Measurements from ENCODE around the gene RASD2.

DNA sequence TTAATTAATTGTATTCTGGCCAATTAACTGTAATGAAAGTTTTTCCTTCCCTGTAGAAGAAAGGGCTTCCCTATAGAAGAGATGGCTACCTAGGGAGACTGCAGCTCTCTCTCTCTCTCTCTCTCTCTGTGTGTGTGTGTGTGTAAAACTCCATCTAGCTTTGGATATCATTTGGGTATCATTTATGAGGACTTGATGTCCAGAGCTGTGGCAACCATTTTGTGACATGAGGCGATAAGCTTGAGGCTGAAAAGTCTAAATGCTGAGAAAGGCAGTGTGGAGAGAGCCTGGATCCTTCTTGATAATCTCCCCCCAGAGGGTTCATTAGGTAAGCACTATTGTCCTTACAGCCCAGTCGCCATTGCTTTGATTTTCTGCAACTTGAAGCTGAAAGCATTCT, 30.7 kb upstream of the RASD2 start:
- TF ChIP-seq, protein P1, sequence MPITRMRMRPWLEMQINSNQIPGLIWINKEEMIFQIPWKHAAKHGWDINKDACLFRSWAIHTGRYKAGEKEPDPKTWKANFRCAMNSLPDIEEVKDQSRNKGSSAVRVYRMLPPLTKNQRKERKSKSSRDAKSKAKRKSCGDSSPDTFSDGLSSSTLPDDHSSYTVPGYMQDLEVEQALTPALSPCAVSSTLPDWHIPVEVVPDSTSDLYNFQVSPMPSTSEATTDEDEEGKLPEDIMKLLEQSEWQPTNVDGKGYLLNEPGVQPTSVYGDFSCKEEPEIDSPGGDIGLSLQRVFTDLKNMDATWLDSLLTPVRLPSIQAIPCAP (CRISPR knock-in tag; IDR thresholded peaks at IDR 0.05), result no peak
- TF ChIP-seq, protein P2, sequence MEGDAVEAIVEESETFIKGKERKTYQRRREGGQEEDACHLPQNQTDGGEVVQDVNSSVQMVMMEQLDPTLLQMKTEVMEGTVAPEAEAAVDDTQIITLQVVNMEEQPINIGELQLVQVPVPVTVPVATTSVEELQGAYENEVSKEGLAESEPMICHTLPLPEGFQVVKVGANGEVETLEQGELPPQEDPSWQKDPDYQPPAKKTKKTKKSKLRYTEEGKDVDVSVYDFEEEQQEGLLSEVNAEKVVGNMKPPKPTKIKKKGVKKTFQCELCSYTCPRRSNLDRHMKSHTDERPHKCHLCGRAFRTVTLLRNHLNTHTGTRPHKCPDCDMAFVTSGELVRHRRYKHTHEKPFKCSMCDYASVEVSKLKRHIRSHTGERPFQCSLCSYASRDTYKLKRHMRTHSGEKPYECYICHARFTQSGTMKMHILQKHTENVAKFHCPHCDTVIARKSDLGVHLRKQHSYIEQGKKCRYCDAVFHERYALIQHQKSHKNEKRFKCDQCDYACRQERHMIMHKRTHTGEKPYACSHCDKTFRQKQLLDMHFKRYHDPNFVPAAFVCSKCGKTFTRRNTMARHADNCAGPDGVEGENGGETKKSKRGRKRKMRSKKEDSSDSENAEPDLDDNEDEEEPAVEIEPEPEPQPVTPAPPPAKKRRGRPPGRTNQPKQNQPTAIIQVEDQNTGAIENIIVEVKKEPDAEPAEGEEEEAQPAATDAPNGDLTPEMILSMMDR (IDR thresholded peaks at IDR 0.05), result no peak
- TF ChIP-seq, protein P3, sequence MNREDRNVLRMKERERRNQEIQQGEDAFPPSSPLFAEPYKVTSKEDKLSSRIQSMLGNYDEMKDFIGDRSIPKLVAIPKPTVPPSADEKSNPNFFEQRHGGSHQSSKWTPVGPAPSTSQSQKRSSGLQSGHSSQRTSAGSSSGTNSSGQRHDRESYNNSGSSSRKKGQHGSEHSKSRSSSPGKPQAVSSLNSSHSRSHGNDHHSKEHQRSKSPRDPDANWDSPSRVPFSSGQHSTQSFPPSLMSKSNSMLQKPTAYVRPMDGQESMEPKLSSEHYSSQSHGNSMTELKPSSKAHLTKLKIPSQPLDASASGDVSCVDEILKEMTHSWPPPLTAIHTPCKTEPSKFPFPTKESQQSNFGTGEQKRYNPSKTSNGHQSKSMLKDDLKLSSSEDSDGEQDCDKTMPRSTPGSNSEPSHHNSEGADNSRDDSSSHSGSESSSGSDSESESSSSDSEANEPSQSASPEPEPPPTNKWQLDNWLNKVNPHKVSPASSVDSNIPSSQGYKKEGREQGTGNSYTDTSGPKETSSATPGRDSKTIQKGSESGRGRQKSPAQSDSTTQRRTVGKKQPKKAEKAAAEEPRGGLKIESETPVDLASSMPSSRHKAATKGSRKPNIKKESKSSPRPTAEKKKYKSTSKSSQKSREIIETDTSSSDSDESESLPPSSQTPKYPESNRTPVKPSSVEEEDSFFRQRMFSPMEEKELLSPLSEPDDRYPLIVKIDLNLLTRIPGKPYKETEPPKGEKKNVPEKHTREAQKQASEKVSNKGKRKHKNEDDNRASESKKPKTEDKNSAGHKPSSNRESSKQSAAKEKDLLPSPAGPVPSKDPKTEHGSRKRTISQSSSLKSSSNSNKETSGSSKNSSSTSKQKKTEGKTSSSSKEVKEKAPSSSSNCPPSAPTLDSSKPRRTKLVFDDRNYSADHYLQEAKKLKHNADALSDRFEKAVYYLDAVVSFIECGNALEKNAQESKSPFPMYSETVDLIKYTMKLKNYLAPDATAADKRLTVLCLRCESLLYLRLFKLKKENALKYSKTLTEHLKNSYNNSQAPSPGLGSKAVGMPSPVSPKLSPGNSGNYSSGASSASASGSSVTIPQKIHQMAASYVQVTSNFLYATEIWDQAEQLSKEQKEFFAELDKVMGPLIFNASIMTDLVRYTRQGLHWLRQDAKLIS (CRISPR knock-in tag; IDR thresholded peaks at IDR 0.05; ENCODE audit: borderline replicate concordance), result no peak
- TF ChIP-seq, protein P4, sequence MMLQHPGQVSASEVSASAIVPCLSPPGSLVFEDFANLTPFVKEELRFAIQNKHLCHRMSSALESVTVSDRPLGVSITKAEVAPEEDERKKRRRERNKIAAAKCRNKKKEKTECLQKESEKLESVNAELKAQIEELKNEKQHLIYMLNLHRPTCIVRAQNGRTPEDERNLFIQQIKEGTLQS (CRISPR knock-in tag; conservative IDR thresholded peaks at IDR 0.05), result no peak
- TF ChIP-seq ELF4 (CRISPR knock-in tag; IDR thresholded peaks at IDR 0.05; ENCODE audit: low read depth) (no peak), MYBL2 (CRISPR knock-in tag; IDR thresholded peaks at IDR 0.05) (no peak), ZNF263 (CRISPR knock-in tag; IDR thresholded peaks at IDR 0.05; ENCODE audit: low read depth) (no peak), NR1H2 (CRISPR knock-in tag; IDR thresholded peaks at IDR 0.05) (no peak), CREB1 (CRISPR knock-in tag; IDR thresholded peaks at IDR 0.05) (no peak), JUN (CRISPR knock-in tag; IDR thresholded peaks at IDR 0.05) (no peak), ZNF232 (CRISPR knock-in tag; IDR thresholded peaks at IDR 0.05) (no peak), ZBTB21 (CRISPR knock-in tag; IDR thresholded peaks at IDR 0.05; ENCODE audit: borderline replicate concordance) (no peak)
- TF ChIP-seq, protein P5, sequence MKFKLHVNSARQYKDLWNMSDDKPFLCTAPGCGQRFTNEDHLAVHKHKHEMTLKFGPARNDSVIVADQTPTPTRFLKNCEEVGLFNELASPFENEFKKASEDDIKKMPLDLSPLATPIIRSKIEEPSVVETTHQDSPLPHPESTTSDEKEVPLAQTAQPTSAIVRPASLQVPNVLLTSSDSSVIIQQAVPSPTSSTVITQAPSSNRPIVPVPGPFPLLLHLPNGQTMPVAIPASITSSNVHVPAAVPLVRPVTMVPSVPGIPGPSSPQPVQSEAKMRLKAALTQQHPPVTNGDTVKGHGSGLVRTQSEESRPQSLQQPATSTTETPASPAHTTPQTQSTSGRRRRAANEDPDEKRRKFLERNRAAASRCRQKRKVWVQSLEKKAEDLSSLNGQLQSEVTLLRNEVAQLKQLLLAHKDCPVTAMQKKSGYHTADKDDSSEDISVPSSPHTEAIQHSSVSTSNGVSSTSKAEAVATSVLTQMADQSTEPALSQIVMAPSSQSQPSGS (CRISPR knock-in tag; IDR thresholded peaks at IDR 0.05; ENCODE audit: borderline replicate concordance, low read depth), result no peak
